HFFc6 (cell line): ENCODE results near the gene KCNMA1. TPM values are rescaled to one million over a fixed set of nuclear protein-coding genes. Genes with fewer than 3 reads are reported as not detected.
A peak's percentile ranks its signal among the peaks of the same experiment; 100 is the strongest.

Source experiments
- DNase-seq: peaks from one replicate; pipeline ENCODE4 v3.0.0-alpha.2; 2018
- H3K27ac Mint-ChIP-seq: 2 replicates; pipeline ENCODE4 v1.8.0; 2020; ENCODE audit warnings: mild to moderate bottlenecking, mixed read lengths
- H3K27me3 Mint-ChIP-seq: 2 replicates; pipeline ENCODE4 v1.8.0; 2021; ENCODE audit warnings: mild to moderate bottlenecking, moderate library complexity, mixed read lengths; ENCODE audit not compliant: insufficient read depth
- H3K36me3 Mint-ChIP-seq: 2 replicates; pipeline ENCODE4 v1.8.0; 2021; ENCODE audit warnings: low read depth, mixed read lengths
- H3K4me1 Mint-ChIP-seq: 2 replicates; pipeline ENCODE4 v1.8.0; 2020; ENCODE audit warnings: low read depth, mixed read lengths
- H3K4me3 Mint-ChIP-seq: 2 replicates; pipeline ENCODE4 v1.8.0; 2020; ENCODE audit warnings: mild to moderate bottlenecking, moderate library complexity, mixed read lengths
- H3K9me3 Mint-ChIP-seq: 2 replicates; pipeline ENCODE4 v1.8.0; 2020; ENCODE audit warnings: mild to moderate bottlenecking, mixed read lengths
- CTCF ChIP-seq: fragments of 200-600 bp; sonication (generic); IDR thresholded peaks from 2 replicates; pipeline ENCODE4 v1.5.0; 2021; ENCODE audit warnings: antibody characterized with exemption, mild to moderate bottlenecking
- total RNA-seq, 6 experiments: library from RNA; stranded (reverse); fragmentation: NEBNext Ultra II Directional; extraction: Animal tissue kit (Norgen Biotek cat#: 25700); gene quantifications; 2 replicates in 1 of 6; 3 replicates in 5 of 6; pipeline ENCODE4 v1.2.3, GENCODE V29; 2021

KCNMA1 gene
- total RNA-seq, 6 experiments from 2014 or later: 87.1 to 191 (median 93.5) TPM

DNA sequence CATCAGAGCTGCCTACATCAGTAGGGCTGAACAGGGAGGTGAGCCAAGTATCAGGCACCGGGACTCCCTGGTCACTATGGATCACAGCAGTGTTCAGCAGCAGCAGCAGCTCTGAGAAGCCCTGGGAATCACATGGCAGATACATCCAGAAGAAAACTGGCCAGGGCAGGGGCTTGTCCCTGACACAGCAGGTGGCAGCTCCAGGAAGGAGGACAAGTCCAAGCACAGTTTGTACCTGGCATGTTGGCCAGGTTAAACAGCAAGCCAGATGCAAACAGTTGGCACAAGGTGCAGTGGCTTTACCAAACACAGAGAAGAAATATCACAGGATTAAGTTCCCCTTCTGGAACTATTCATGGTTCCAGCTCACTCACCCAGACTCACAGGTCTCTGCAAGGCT lies 139.4 kb downstream of the KCNMA1 start:
- H3K4me1 Mint-ChIP-seq: peaks cover 87% of the 10 kb centered on the region
- H3K27me3 Mint-ChIP-seq: no peaks in the 10 kb centered on the region
- H3K27ac Mint-ChIP-seq: peak overlapping the region; percentile 74
- no peak for DNase-seq
- H3K9me3 Mint-ChIP-seq: no peaks in the 10 kb centered on the region
- H3K36me3 Mint-ChIP-seq: peaks cover 7% of the 10 kb centered on the region
- no peak overlapping the region for H3K4me3 Mint-ChIP-seq
- TF ChIP-seq CTCF: no peak

DNA sequence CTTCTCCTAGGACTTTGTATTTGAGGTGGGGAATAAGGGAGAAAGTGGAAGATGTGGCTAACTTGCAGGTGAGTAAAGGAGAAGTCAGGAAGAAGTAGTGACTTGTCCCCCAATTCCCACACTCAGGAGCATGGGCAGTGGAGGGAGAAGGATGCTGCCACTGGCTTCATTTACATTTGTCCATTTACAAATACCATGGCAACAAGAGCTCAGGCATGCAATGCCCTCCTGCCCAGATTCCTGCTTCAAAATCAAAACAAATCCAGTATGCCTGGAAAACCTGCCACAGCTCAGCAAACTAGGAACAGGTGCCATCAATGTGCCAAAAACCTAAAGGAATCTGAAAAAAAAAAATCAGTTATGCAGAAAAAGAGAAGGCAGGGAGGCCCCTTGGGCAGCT lies 139.9 kb downstream of the KCNMA1 start:
- peak overlapping the region; percentile 34; the same call in 1 of the 2 replicates for H3K27ac Mint-ChIP-seq
- DNase-seq: no peak
- H3K4me1 Mint-ChIP-seq: peaks cover 84% of the 10 kb centered on the region
- no peaks in the 10 kb centered on the region for H3K9me3 Mint-ChIP-seq
- no peaks in the 10 kb centered on the region for H3K27me3 Mint-ChIP-seq
- peaks cover 9% of the 10 kb centered on the region for H3K36me3 Mint-ChIP-seq
- H3K4me3 Mint-ChIP-seq: no peak overlapping the region; the same call in 1 of the 2 replicates
- TF ChIP-seq CTCF: no peak

DNA sequence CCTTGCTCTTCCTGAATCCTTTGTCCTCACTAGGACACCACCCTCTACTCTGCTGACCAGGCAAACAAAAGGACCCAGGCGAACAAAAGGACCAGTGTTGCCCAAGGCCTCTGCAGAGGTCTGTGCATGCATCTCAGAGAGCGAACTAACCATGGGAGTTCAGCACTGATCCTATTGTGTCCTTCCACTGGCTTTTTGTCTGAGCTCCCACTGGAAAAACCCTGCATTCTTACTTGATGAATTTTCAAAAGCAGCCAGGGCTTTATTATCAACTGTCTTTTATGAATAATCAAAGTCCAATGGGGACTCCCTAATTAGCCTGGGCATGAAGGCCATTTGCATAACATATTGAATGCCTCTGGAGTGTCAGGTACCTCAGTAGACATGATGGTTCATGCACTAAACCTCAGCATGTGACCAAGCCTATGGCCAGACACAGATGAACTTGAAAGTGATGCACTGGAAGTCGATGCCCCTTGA lies 140.6 kb downstream of the KCNMA1 start:
- Mint-ChIP-seq H3K4me1 (peaks cover 77% of the 10 kb centered on the region), H3K4me3 (no peak overlapping the region), H3K27ac (peak overlapping the region; percentile 60; the same call in 1 of the 2 replicates), H3K9me3 (no peaks in the 10 kb centered on the region), H3K27me3 (no peaks in the 10 kb centered on the region), H3K36me3 (peaks cover 14% of the 10 kb centered on the region)
- no peak for DNase-seq
- no peak for TF ChIP-seq CTCF

DNA sequence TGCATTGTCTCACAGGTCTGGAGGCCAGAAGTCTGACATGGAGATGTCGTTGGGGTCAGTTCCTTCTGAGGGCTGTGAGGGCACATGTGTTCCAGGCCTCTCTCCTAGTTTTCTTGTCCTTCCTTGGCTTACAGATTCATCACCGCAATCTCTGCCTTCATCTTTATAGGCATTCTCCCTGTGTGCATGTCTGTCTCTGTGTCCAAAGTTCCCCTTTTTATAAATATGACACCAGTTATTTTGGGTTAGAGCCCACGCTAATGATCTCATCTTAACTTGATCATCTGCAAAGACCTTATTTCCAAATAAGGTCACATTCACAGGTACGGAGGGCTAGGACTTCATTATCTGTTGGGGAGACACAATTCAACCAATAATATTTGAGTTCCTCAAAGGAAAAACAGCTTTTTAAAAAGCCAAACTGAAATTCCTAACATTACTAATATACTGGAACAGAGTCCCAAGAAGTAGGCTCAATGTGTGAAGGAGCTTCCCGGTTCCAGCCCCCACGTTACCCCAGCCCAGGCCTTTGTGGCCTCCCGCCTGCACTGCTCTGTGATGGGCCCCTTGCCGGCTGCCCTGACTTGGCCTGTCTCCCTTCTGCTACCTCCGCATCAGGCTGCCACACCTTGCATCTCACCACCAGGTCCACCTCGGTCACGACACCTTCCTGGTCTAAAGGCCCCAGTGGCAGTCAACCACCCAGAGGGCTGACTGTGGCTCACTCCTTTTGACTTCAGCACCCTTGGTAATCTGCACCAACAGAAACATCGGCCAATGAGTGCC lies 142.7 kb downstream of the KCNMA1 start:
- H3K9me3 Mint-ChIP-seq: no peaks in the 10 kb centered on the region
- peak overlapping the region; percentile 11; the same call in 1 of the 2 replicates for H3K4me3 Mint-ChIP-seq
- DNase-seq: no peak
- peaks cover 15% of the 10 kb centered on the region for H3K36me3 Mint-ChIP-seq
- H3K27ac Mint-ChIP-seq: peak overlapping the region; percentile 36
- no peaks in the 10 kb centered on the region for H3K27me3 Mint-ChIP-seq
- peak; percentile 23; the same call in 1 of the 2 replicates for TF ChIP-seq CTCF
- peaks cover 57% of the 10 kb centered on the region for H3K4me1 Mint-ChIP-seq

GRCh38 chr10:77494327-77494726 lies 143.3 kb downstream of the KCNMA1 start:
- H3K4me3 Mint-ChIP-seq: no peak overlapping the region
- no peaks in the 10 kb centered on the region for H3K27me3 Mint-ChIP-seq
- TF ChIP-seq CTCF: peak; percentile 80
- H3K9me3 Mint-ChIP-seq: no peaks in the 10 kb centered on the region
- peaks cover 53% of the 10 kb centered on the region for H3K4me1 Mint-ChIP-seq
- peak; percentile 40 for DNase-seq
- peak overlapping the region; percentile 5; the same call in 1 of the 2 replicates for H3K27ac Mint-ChIP-seq
- H3K36me3 Mint-ChIP-seq: peaks cover 15% of the 10 kb centered on the region
